HepG2 (cell line): ENCODE data around the gene GTF3C5.
"Not testable (repeated sequence)": the region's sequence is repeated elsewhere in the genome, so short reads cannot be mapped to it uniquely, and the experiment has no call there.

Experiments used
- ESRRA ChIP-seq: sonication (generic); formaldehyde crosslinking; IDR thresholded peaks from 2 replicates; pipeline ENCODE4 v1.5.1; 2020; ENCODE audit warnings: mild to moderate bottlenecking, low read depth, missing genetic modification reagents
- MEIS1 ChIP-seq: sonication (generic); formaldehyde crosslinking; IDR thresholded peaks from 2 replicates; pipeline ENCODE4 v1.9.0; 2021; ENCODE audit warnings: mild to moderate bottlenecking, missing genetic modification reagents, moderate library complexity, borderline replicate concordance
- POLR2AphosphoS5 ChIP-seq: IDR thresholded peaks from 2 replicates; pipeline ENCODE4 v1.6.1; 2012; ENCODE audit warnings: low read depth, low read length
- REST ChIP-seq, 2 experiments: IDR thresholded peaks; 2 replicates each; pipeline ENCODE4 v1.6.1; 2011 to 2012; ENCODE audit warnings: low read length in 2 of 2, borderline replicate concordance in 1 of 2, low read depth in 1 of 2, mild to moderate bottlenecking in 1 of 2, moderate library complexity in 1 of 2
- SMAD1 ChIP-seq: sonication (generic); formaldehyde crosslinking; IDR thresholded peaks from 2 replicates; pipeline ENCODE4 v1.4.0; 2020; ENCODE audit warnings: missing genetic modification reagents, low read depth, mild to moderate bottlenecking, borderline replicate concordance
- SUZ12 ChIP-seq: fragments of 150-350 bp; IDR thresholded peaks from 2 replicates; pipeline ENCODE4 v1.6.1; 2014; ENCODE audit warnings: low read depth, low read length
- TCF7L2 ChIP-seq: IDR thresholded peaks from 2 replicates; pipeline ENCODE4 v1.6.1; 2011; ENCODE audit warnings: mild to moderate bottlenecking, low read depth, low read length, moderate library complexity
- ZNF230 ChIP-seq: sonication (generic); formaldehyde crosslinking; IDR thresholded peaks from 2 replicates; pipeline ENCODE4 v1.4.0; 2020; ENCODE audit warnings: mild to moderate bottlenecking, missing genetic modification reagents
- ZNF430 ChIP-seq: sonication (generic); formaldehyde crosslinking; IDR thresholded peaks from 2 replicates; pipeline ENCODE4 v1.9.0; 2021; ENCODE audit warnings: mild to moderate bottlenecking, missing genetic modification reagents
- TF ChIP-seq, protein P1 (sequence below): sonication (generic); formaldehyde crosslinking; IDR thresholded peaks from 2 replicates; pipeline ENCODE4 v1.5.0; 2020; ENCODE audit warnings: mild to moderate bottlenecking, missing genetic modification reagents, moderate library complexity
- TF ChIP-seq, protein P2 (sequence below): sonication (generic); formaldehyde crosslinking; IDR thresholded peaks from 2 replicates; pipeline ENCODE4 v1.8.1; 2023; ENCODE audit warnings: mild to moderate bottlenecking, missing genetic modification reagents

DNA sequence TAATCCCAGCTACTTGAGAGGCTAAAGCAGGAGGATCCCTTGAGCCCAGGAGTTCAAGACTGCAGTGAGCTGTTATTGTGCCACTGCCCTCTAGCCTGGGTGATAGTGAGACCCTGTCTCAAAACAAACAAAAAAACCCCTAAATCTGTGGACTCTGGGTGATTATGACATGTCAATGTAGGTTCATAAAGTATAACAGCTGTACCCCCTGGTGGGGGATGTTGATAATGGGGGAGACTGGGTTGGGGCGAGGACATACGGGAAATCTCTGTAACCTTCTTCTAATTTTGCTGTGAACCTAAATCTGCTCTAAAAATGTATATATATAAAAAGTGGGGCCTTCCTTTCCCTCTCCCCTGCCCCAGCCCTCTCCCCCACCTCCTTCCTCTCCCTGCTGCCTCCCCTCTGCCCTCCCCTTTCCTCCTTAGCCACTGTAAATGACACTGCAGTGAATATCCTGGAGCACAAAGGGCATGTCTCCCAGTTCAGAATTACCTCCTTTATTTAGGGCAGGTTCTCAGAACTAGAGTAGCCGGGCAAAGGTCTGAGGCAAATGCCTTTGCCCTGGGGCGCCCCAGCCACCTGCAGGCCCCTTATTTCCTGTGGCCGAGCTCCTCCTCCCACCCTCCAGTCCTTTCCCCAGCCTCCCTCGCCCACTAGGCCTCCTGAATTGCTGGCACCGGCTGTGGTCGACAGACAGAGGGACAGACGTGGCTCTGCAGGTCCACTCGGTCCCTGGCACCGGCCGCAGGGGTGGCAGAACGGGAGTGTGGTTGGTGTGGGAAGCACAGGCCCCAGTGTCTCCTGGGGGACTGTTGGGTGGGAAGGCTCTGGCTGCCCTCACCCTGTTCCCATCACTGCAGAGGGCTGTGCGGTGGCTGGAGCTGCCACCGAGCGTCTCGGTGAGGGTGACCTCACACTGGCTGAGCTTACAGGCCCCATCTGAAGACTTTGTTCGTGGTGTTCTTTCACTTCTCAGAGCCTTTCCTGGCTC, 50.3 kb downstream of the GTF3C5 start:
- not testable (repeated sequence) for TF ChIP-seq SUZ12; REST (IDR thresholded peaks at IDR 0.05; ENCODE audit: borderline replicate concordance in 1 of 2, low read depth in 1 of 2, low read length in 2 of 2); POLR2AphosphoS5; TCF7L2; ESRRA (CRISPR knock-in tag); ZNF230; SMAD1 (CRISPR knock-in tag); ZNF430 (CRISPR knock-in tag); MEIS1 (CRISPR knock-in tag)
- TF ChIP-seq, protein P1, sequence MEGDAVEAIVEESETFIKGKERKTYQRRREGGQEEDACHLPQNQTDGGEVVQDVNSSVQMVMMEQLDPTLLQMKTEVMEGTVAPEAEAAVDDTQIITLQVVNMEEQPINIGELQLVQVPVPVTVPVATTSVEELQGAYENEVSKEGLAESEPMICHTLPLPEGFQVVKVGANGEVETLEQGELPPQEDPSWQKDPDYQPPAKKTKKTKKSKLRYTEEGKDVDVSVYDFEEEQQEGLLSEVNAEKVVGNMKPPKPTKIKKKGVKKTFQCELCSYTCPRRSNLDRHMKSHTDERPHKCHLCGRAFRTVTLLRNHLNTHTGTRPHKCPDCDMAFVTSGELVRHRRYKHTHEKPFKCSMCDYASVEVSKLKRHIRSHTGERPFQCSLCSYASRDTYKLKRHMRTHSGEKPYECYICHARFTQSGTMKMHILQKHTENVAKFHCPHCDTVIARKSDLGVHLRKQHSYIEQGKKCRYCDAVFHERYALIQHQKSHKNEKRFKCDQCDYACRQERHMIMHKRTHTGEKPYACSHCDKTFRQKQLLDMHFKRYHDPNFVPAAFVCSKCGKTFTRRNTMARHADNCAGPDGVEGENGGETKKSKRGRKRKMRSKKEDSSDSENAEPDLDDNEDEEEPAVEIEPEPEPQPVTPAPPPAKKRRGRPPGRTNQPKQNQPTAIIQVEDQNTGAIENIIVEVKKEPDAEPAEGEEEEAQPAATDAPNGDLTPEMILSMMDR (CRISPR knock-in tag) = not testable (repeated sequence)
- TF ChIP-seq, protein P2, sequence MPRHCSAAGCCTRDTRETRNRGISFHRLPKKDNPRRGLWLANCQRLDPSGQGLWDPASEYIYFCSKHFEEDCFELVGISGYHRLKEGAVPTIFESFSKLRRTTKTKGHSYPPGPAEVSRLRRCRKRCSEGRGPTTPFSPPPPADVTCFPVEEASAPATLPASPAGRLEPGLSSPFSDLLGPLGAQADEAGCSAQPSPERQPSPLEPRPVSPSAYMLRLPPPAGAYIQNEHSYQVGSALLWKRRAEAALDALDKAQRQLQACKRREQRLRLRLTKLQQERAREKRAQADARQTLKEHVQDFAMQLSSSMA = not testable (repeated sequence)
